Endothelial cell of umbilical vein (primary cell): ENCODE measurements around the gene NTRK1. TPM values are rescaled to one million over a fixed set of nuclear protein-coding genes. Genes with fewer than 3 reads are reported as not detected.

Experiments
- BruUV-seq: library from RNA; stranded (reverse); fragments of 400-500 nt; replicated peaks from 2 replicates; lab custom pipeline; 2021; lab: Mats Ljungman, UMichigan
- CTCF ChIA-PET: fragments of 300-600, 350-600 bp; sonication (Branson Sonifier 250); formaldehyde crosslinking; loops from one replicate; lab custom pipeline; 2021; ENCODE audit warnings: antibody characterized with exemption, inconsistent platforms; lab: Charles Lee
- POLR2A ChIA-PET: fragments of 300-600, 350-600 bp; sonication (Branson Sonifier 250); formaldehyde crosslinking; loops from one replicate; lab custom pipeline; 2021; ENCODE audit warnings: antibody characterized with exemption, inconsistent platforms; lab: Charles Lee
- DNase-seq: peaks from one replicate; pipeline ENCODE4 v3.0.0-alpha.2; 2011; ENCODE audit warnings: low read depth, low spot score
- FAIRE-seq: peaks from 2 replicates; lab custom pipeline; 2011; peaks lifted over from hg19 to GRCh38; lab: Jason Lieb, UNC
- H2AFZ ChIP-seq: 2 replicates; pipeline ENCODE4 v1.6.0; 2012; ENCODE audit warnings: low read depth, low read length, control low read depth, inconsistent platforms
- H3K27ac ChIP-seq: 2 replicates; pipeline ENCODE4 v1.5.1; 2011; ENCODE audit warnings: low read depth, mild to moderate bottlenecking, control low read depth, low read length, moderate library complexity; ENCODE audit not compliant: insufficient read depth
- H3K27me3 ChIP-seq, 2 experiments: 2 replicates each; pipeline versions ENCODE4 v1.6.0 to v1.6.1; 2011; ENCODE audit warnings: low read length in 2 of 2, mixed read lengths in 1 of 2; ENCODE audit not compliant: control insufficient read depth in 2 of 2, insufficient read depth in 2 of 2
- H3K36me3 ChIP-seq, 2 experiments: 2 replicates in 1 of 2; 3 replicates in 1 of 2; pipeline ENCODE4 v1.5.1; 2011; ENCODE audit warnings: low read length in 2 of 2, mild to moderate bottlenecking in 1 of 2, moderate library complexity in 1 of 2; ENCODE audit not compliant: control insufficient read depth in 2 of 2, insufficient read depth in 2 of 2; ENCODE audit errors: extremely low read depth in 1 of 2
- H3K4me1 ChIP-seq: 3 replicates; pipeline ENCODE4 v1.5.1; 2011; ENCODE audit warnings: mild to moderate bottlenecking, low read length; ENCODE audit not compliant: control insufficient read depth, insufficient read depth; ENCODE audit errors: extremely low read depth
- H3K4me2 ChIP-seq: 2 replicates; pipeline ENCODE4 v1.6.1; 2011; ENCODE audit warnings: low read length, control low read depth, mixed read lengths; ENCODE audit not compliant: insufficient read depth
- H3K4me3 ChIP-seq, 3 experiments: fragments of 200-600 bp in 1 of 3; sonication (generic), shearing (Covaris generic) in 1 of 3; replicated peaks in 1 of 3; 2 replicates each; pipeline ENCODE4 v1.5.1; 2011 to 2016; ENCODE audit warnings: control low read depth in 3 of 3, low read length in 3 of 3, mild to moderate bottlenecking in 2 of 3, inconsistent platforms in 1 of 3, low read depth in 1 of 3, moderate library complexity in 1 of 3; ENCODE audit not compliant: insufficient read depth in 1 of 3
- H3K79me2 ChIP-seq: 2 replicates; pipeline ENCODE4 v1.6.0; 2012; ENCODE audit warnings: low read length, inconsistent platforms; ENCODE audit not compliant: control insufficient read depth, insufficient read depth
- H3K9ac ChIP-seq: replicated peaks from 2 replicates; pipeline ENCODE3; 2011; ENCODE audit warnings: low read length, control low read depth; ENCODE audit not compliant: insufficient read depth; ENCODE audit errors: extremely low read depth
- H3K9me1 ChIP-seq: replicated peaks from 3 replicates; pipeline ENCODE4 v1.6.0; 2011; ENCODE audit warnings: mild to moderate bottlenecking, low read length; ENCODE audit not compliant: control insufficient read depth, insufficient read depth; ENCODE audit errors: extremely low read depth
- H3K9me3 ChIP-seq: replicated peaks from 2 replicates; pipeline ENCODE4 v1.5.1; 2012; ENCODE audit warnings: low read length, inconsistent platforms; ENCODE audit not compliant: control insufficient read depth, insufficient read depth
- H4K20me1 ChIP-seq: replicated peaks from 2 replicates; pipeline ENCODE3; 2011; ENCODE audit warnings: mild to moderate bottlenecking, low read length; ENCODE audit not compliant: control insufficient read depth, insufficient read depth; ENCODE audit errors: extremely low read depth
- CTCF ChIP-seq, 2 donors: IDR thresholded peaks; 1 replicate in 1 of 2; 2 replicates in 1 of 2; pipeline ENCODE4 v1.5.1; 2011; ENCODE audit warnings: low read length in 2 of 2, mild to moderate bottlenecking in 2 of 2, moderate library complexity in 2 of 2, control low read depth in 1 of 2, inconsistent platforms in 1 of 2, low read depth in 1 of 2; ENCODE audit not compliant: insufficient read depth in 1 of 2; ENCODE audit errors: extremely low read depth in 1 of 2
- EZH2 ChIP-seq: IDR thresholded peaks from 2 replicates; pipeline ENCODE4 v1.6.1; 2012; ENCODE audit warnings: borderline replicate concordance, low read depth, mild to moderate bottlenecking, moderate library complexity, low read length, inconsistent platforms; ENCODE audit not compliant: severe bottlenecking
- FOS ChIP-seq: IDR thresholded peaks from 2 replicates; pipeline ENCODE4 v1.6.1; 2011; ENCODE audit warnings: mild to moderate bottlenecking, low read length, moderate library complexity, borderline replicate concordance; ENCODE audit not compliant: insufficient read depth
- JUN ChIP-seq: IDR thresholded peaks from 2 replicates; pipeline ENCODE4 v1.6.1; 2011; ENCODE audit warnings: borderline replicate concordance, low read depth; ENCODE audit not compliant: insufficient read length, insufficient read depth
- MAX ChIP-seq: IDR thresholded peaks from 2 replicates; pipeline ENCODE4 v1.6.1; 2011; ENCODE audit not compliant: insufficient read depth, insufficient read length
- MYC ChIP-seq: IDR thresholded peaks from one replicate; pipeline ENCODE4 v1.6.1; 2011; ENCODE audit warnings: mild to moderate bottlenecking, low read depth, low read length
- POLR2A ChIP-seq: IDR thresholded peaks from 2 replicates; pipeline ENCODE4 v1.6.1; 2012; ENCODE audit warnings: low read depth, mild to moderate bottlenecking, control low read depth, low read length
- POLR2AphosphoS5 ChIP-seq: IDR thresholded peaks from 2 replicates; pipeline ENCODE4 v1.6.1; 2012; ENCODE audit warnings: low read depth, mild to moderate bottlenecking, control low read depth, low read length, moderate library complexity; ENCODE audit not compliant: insufficient read depth
- dilution Hi-C: fragments of 300-500 bp; cut with MboI; formaldehyde crosslinking; loops from one replicate; pipeline ENCODE4 v1.15.0; 2019; ENCODE audit warnings: low sequenced_read_pairs; ENCODE audit not compliant: extremely low pct_ligation_motif_present
- intact Hi-C: fragments of 100-400 bp; cut with micrococcal nuclease; formaldehyde crosslinking; loops from one replicate; pipeline ENCODE4 v1.10.0; 2022
- polyA plus RNA-seq, 4 experiments: library from polyadenylated mRNA; depleted of rRNA in 3 of 4; stranded (reverse) in 3 of 4; unstranded in 1 of 4; fragments of >200 nt; gene quantifications; 2 replicates each; pipeline versions ENCODE4 v1.2.1 to v1.2.3, GENCODE V29; 2011 to 2012; ENCODE audit warnings: missing spikeins in 1 of 4
- total RNA-seq: library from RNA; stranded (reverse); gene quantifications from 2 replicates; pipeline ENCODE4 v1.2.3, GENCODE V29; 2021

The NTRK1 gene
- total and polyA plus RNA-seq, 2 donors (not counting 3 experiments of a cell fraction or from before 2014, with no cell fraction given) = 0.07 TPM; not detected in 1

GRCh38 chr1:156857532-156857931, 3.1 kb upstream of the NTRK1 start:
- H3K27me3 ChIP-seq = peaks cover 39 to 47% of the 10 kb centered on the region in 2 experiments
- no peaks in the 10 kb centered on the region for H4K20me1 ChIP-seq
- FAIRE-seq (no peak), DNase-seq (no peak)
- H3K4me1 ChIP-seq = peaks cover 12% of the 10 kb centered on the region
- ChIA-PET POLR2A (no interaction called here), CTCF (interaction anchor here (0.6 to 10.5 kb wide), 9 partner anchors 10 to 168 kb away, joined by 3 to 336 read pairs (median 42); partner anchors contain the start of genes ISG20L2 and METTL25B)
- H3K9me1 ChIP-seq = no peaks in the 10 kb centered on the region
- H3K9ac ChIP-seq = no peak overlapping the region
- dilution Hi-C loops (no loop called here), intact Hi-C loops (no loop called here)
- no peaks in the 10 kb centered on the region for H3K9me3 ChIP-seq
- no peak overlapping the region for H3K4me3 ChIP-seq
- no TSS peak for BruUV-seq
- no peak overlapping the region for H3K4me2 ChIP-seq
- H2AFZ ChIP-seq = no peak overlapping the region
- H3K79me2 ChIP-seq = no peaks in the 10 kb centered on the region
- H3K36me3 ChIP-seq = no peaks in the 10 kb centered on the region
- no peak for TF ChIP-seq POLR2AphosphoS5
- no peak for TF ChIP-seq POLR2A
- no peak for TF ChIP-seq FOS
- no peak for TF ChIP-seq MYC
- no peak for TF ChIP-seq MAX
- TF ChIP-seq JUN = no peak
- TF ChIP-seq CTCF (IDR thresholded peaks at IDR 0.05; ENCODE audit: extremely low read depth in 1 of 2, insufficient read depth in 1 of 2, low read depth in 1 of 2, low read length in 2 of 2) = no peak
- TF ChIP-seq EZH2 = no peak
- no peak overlapping the region for H3K27ac ChIP-seq
